ENCODE measurements around the gene FBXO44.

FBXO44 gene

DNA sequence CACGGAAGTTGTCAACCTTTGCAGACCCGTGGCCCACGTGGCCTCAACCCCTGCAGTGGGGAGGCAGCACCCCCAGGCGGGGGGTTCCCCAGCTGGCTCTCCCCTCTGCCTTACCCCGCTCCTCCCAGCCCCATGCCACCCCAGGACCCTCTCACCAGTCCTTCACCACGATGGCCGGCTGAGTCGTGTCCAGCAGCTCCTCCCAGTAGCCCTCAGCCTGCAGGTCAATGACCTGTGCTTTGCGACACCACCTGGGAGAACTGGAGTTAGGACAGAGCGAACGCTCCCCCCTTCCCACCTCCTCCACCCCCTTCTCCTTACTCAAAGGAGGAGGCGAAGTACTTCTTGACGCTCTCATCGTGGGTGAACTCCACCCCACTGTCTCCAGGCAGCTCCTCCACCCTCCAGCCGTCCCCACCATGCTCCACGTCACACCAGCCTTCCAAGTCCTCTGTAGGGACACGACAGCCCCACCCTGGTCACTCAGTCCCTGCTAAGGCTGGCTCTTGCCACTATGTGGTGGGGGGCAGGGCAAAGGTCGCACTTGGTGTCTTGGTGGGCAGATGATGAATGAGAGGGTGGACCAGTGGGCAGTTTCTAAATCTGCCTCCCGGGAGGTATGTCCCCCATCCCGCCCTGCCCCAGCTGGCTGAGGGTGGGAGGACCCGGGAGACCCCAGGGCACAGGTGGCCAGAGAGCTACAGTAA lies 4.9 kb upstream of the FBXO44 start:
- Histone ChIP-seq H3K9me3 (ENCODE audit: low read length) (no peaks in the 10 kb centered on the region), H3K9ac (ENCODE audit: low read length) (no peak overlapping the region), H3K27ac (ENCODE audit: low read depth, low read length) (no peak overlapping the region), H3K4me1 (ENCODE audit: insufficient read depth, low read length) (peaks cover 14% of the 10 kb centered on the region), H3K4me3 (ENCODE audit: low read depth in 1 of 2, low read length in 2 of 2) (no peak overlapping the region), H3K36me3 (ENCODE audit: insufficient read depth, low read length) (no peaks in the 10 kb centered on the region), H3K27me3 (ENCODE audit: control insufficient read depth in 1 of 2, insufficient read depth in 2 of 2, low read length in 2 of 2) (peaks cover 10 to 28% of the 10 kb centered on the region in 2 donors)

DNA sequence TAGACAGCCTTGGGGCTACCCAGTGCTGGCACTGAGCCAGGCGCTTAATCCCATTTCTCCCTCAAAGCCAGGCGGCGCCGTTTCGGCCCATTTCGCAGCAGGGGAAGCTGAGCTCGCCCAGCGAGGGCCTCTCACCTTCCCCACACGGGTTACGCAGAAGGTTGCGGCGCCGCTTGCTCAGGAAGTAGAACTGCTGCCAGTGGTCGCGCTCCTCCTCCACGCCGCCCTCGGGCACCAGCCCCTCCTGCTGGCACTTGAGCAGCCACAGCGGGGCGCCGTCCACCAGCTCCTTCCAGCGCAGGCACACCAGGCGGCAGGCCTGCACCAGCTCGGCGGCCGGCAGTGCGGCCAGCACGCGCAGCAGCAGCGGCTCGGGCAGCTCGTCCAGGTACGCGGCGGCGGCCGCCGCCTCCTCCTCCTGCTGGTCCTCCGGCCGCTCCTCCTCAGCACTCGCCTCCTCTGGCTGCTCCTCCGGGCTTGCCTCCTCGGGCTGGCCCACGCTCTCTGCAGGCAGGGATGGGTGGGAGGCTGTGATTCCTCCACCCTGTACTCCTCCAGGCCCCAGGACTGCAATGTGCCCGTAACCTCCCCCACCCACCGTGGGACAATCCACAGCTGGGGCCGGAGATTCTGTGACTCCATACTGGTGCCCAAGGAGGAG lies 4.2 kb upstream of the FBXO44 start:
- Histone ChIP-seq H3K9me3 (ENCODE audit: low read length) (no peaks in the 10 kb centered on the region), H3K9ac (ENCODE audit: low read length) (no peak overlapping the region), H3K27ac (ENCODE audit: low read depth, low read length) (no peak overlapping the region), H3K36me3 (ENCODE audit: insufficient read depth, low read length) (no peaks in the 10 kb centered on the region), H3K4me3 (ENCODE audit: low read depth in 1 of 2, low read length in 2 of 2) (peak overlapping the region in 1 of 2 donors; percentile 8), H3K27me3 (ENCODE audit: control insufficient read depth in 1 of 2, insufficient read depth in 2 of 2, low read length in 2 of 2) (peaks cover 10 to 28% of the 10 kb centered on the region in 2 donors), H3K4me1 (ENCODE audit: insufficient read depth, low read length) (peaks cover 18% of the 10 kb centered on the region)

DNA sequence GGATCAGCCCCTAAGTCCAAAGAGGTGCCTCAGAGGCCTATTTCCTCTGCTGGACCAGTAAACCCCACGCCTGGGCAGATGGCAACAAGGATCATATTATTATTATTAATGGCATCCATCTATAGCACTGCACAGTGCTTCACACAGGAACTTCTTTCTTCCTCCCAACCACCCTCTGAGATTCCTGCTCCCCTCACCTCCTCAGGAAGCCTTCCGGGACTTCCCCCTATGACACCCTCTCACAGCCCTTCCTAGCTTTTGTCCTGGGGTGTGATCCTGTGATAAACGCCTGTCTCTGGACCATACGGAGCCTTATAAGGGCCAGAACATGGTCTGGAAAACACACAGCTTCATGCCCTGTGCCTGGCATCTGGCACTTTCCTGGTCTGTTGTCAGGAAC lies 3.7 kb upstream of the FBXO44 start:
- Histone ChIP-seq H3K4me3 (ENCODE audit: low read depth in 1 of 2, low read length in 2 of 2) (peak overlapping the region in 1 of 2 donors; percentile 8), H3K36me3 (ENCODE audit: insufficient read depth, low read length) (no peaks in the 10 kb centered on the region), H3K27ac (ENCODE audit: low read depth, low read length) (no peak overlapping the region), H3K9me3 (ENCODE audit: low read length) (no peaks in the 10 kb centered on the region), H3K4me1 (ENCODE audit: insufficient read depth, low read length) (peaks cover 23% of the 10 kb centered on the region), H3K9ac (ENCODE audit: low read length) (no peak overlapping the region), H3K27me3 (ENCODE audit: control insufficient read depth in 1 of 2, insufficient read depth in 2 of 2, low read length in 2 of 2) (peaks cover 10 to 28% of the 10 kb centered on the region in 2 donors)

DNA sequence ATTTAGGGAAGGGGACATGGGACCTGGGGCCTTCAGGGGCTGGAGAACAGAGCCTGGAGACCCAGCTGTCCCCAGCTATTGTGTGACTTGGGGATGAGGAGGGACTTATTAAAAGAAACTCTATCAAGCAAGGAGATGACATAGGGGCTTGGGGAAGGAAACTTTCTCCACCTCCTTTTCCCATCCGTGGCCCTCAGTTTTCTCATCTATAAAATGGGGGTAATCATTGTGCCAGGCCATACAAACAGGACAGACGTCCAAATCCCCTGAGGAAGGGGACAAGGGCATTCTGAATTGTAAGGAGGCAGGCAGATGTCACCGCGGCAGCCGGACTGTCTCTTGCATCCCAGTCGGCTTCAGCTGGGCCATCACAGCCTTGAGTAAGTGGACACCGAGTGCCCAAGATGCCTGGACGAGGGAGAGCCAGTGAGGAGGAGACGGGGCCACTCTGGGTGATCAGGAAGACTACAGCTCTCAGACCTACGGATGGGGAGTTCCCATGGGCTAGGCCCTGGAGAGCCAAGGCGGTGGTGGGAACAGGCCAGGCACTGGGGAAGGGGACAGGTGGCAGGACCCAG lies 2.4 kb upstream of the FBXO44 start:
- no peak overlapping the region for H3K9ac ChIP-seq (ENCODE audit: low read length)
- H3K4me3 ChIP-seq (ENCODE audit: low read depth in 1 of 2, low read length in 2 of 2): no peak overlapping the region
- H3K9me3 ChIP-seq (ENCODE audit: low read length): no peaks in the 10 kb centered on the region
- peaks cover 23% of the 10 kb centered on the region for H3K4me1 ChIP-seq (ENCODE audit: insufficient read depth, low read length)
- H3K36me3 ChIP-seq (ENCODE audit: insufficient read depth, low read length): peaks cover 4% of the 10 kb centered on the region
- H3K27me3 ChIP-seq (ENCODE audit: control insufficient read depth in 1 of 2, insufficient read depth in 2 of 2, low read length in 2 of 2): peaks cover 10 to 24% of the 10 kb centered on the region in 2 donors
- H3K27ac ChIP-seq (ENCODE audit: low read depth, low read length): no peak overlapping the region

DNA sequence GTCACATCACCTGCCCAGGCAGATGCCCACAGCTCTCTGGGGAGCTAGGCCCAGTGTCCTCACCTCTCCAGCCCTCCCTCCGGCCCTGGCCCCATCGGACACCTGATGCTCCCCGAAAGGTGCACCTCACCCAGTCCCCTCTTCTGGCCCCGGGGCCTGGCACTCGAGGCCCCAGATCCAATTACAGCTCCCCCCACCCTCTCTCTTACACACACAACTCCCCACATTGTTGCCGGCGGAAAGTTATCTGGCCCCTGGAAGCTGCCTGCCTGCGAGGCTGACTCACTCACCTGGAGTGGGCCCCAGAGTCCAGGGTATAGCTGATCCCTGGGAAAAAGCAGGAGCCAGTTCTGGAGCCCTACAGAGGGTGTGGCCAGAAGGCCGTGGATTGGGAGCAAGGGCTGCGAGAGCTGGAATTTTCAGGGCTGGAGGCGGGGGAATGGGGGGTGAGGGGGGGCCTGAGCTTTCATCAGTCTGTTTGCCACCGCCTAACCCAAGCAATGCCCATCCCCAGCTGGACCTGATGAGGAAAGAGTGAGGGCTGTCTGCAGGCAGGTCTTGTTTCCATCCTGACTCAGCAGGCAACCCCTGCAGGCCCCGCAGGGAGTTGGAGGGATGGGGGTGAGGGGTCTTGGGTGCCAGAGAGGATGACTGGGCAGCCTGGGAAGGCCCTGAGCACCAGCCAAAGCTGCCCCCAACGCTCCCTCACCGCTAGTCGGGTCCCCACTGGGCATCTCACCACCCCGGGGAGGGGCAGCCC lies 1.4 kb upstream of the FBXO44 start:
- peaks cover 4% of the 10 kb centered on the region for H3K36me3 ChIP-seq (ENCODE audit: insufficient read depth, low read length)
- no peak overlapping the region for H3K4me3 ChIP-seq (ENCODE audit: low read depth in 1 of 2, low read length in 2 of 2)
- peaks cover 19% of the 10 kb centered on the region for H3K4me1 ChIP-seq (ENCODE audit: insufficient read depth, low read length)
- H3K27me3 ChIP-seq (ENCODE audit: control insufficient read depth in 1 of 2, insufficient read depth in 2 of 2, low read length in 2 of 2): peaks cover 10 to 23% of the 10 kb centered on the region in 2 donors
- no peak overlapping the region for H3K9ac ChIP-seq (ENCODE audit: low read length)
- no peak overlapping the region for H3K27ac ChIP-seq (ENCODE audit: low read depth, low read length)
- no peaks in the 10 kb centered on the region for H3K9me3 ChIP-seq (ENCODE audit: low read length)

DNA sequence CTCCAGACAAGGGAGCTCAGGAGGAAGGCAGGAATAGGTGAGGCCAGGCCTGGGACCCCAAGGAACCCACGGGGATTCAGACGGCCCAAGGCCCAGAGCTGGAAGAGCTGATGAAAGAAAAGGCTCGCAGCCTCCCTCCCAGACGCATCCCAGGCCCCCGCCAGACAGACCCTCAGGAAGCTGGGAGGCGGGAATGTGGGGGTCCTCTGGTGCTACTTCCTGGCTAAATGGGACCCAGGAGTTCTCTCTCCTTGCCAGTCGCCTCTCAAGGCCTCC lies 878 bp upstream of the FBXO44 start:
- Histone ChIP-seq H3K4me3 (ENCODE audit: low read depth in 1 of 2, low read length in 2 of 2) (no peak overlapping the region), H3K27ac (ENCODE audit: low read depth, low read length) (no peak overlapping the region), H3K9me3 (ENCODE audit: low read length) (no peaks in the 10 kb centered on the region), H3K36me3 (ENCODE audit: insufficient read depth, low read length) (peaks cover 4% of the 10 kb centered on the region), H3K9ac (ENCODE audit: low read length) (no peak overlapping the region), H3K27me3 (ENCODE audit: control insufficient read depth in 1 of 2, insufficient read depth in 2 of 2, low read length in 2 of 2) (peaks cover 10 to 18% of the 10 kb centered on the region in 2 donors), H3K4me1 (ENCODE audit: insufficient read depth, low read length) (peaks cover 16% of the 10 kb centered on the region)

DNA sequence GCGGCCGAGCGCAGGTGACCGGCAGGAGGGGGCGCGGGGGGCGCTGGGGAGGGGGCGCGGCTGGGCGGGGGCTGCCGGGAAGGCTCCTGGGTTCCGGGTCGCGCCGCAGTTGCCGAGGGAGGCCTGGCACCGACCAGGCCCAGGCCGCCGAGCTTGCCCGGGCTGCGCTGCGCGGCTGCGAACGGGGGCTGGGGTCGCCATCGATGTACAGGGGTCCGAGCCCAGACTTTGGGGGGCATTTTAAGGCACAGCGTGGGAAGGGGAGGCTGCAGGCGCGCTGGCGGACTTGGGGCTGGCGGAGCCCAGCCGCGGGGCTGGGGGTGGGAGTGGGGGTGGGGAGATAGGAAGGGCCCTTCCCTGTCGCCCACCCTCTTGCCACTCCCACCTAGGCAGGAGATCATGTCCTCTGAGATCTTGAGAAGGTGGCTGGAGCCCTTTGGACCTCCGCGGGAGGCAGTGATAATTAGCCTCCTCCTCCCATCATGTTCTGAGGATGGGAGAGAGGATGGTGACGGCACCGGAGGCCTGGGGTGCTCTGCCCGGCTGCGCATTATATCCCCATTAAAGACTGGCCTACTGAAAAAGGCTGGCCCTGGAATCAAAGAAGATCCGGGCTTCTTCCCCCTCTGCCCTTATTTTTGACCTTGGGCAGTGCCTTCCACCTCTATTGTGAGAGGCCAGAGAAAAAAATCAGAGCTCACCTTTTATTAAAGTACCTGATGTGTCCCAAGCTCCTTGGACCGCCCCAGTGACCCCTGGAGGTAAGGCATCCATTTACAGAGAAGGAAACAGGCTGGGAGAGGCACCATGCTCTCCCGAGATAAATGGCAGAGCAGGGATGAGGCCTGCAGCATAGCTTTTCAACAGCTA lies 497 bp downstream of the FBXO44 start:
- Histone ChIP-seq H3K9me3 (ENCODE audit: low read length) (no peaks in the 10 kb centered on the region), H3K4me1 (ENCODE audit: insufficient read depth, low read length) (peaks cover 11% of the 10 kb centered on the region), H3K27me3 (ENCODE audit: control insufficient read depth in 1 of 2, insufficient read depth in 2 of 2, low read length in 2 of 2) (peaks cover 1 to 8% of the 10 kb centered on the region in 2 donors), H3K4me3 (ENCODE audit: low read depth in 1 of 2, low read length in 2 of 2) (peak overlapping the region; percentile 47), H3K9ac (ENCODE audit: low read length) (peak overlapping the region; percentile 44), H3K27ac (ENCODE audit: low read depth, low read length) (no peak overlapping the region), H3K36me3 (ENCODE audit: insufficient read depth, low read length) (peaks cover 4% of the 10 kb centered on the region)

DNA sequence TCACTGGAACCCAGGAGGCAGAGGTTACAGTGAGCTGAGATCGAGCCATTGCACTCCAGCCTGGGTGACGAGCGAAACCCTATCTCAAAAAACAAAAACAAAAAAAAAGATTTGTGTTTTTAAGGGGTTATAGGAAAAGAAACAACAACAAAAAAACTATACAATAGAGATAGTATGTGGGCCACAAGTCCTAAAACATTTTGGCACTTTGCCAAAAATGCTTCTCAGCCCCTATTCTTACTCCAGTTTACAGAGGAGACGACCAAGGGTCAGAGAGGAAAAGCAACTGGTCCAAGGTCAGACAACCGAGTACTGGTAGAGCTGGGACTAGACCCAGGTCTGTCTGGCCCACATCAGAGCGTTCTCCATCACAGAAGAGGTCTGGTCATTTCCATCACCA lies 3.0 kb downstream of the FBXO44 start:
- H3K4me1 ChIP-seq (ENCODE audit: insufficient read depth, low read length): peaks cover 9% of the 10 kb centered on the region
- peaks cover 16% of the 10 kb centered on the region for H3K36me3 ChIP-seq (ENCODE audit: insufficient read depth, low read length)

DNA sequence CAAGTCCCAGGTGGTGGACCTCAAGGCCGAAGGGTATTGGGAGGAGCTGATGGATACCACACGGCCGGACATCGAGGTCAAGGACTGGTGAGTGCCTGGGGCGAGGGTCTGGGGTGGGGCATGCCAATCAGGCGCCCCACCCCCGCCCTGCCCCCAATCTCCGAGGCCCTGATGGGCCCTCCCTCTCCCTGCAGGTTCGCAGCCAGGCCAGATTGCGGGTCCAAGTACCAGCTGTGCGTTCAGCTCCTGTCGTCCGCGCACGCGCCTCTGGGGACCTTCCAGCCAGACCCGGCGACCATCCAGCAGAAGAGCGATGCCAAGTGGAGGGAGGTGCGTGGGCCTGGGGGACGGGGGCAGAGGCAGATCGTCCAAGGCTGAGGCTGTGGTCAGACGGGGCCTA lies 3.9 kb downstream of the FBXO44 start:
- Histone ChIP-seq H3K27ac (ENCODE audit: low read depth, low read length) (no peak overlapping the region), H3K36me3 (ENCODE audit: insufficient read depth, low read length) (peaks cover 16% of the 10 kb centered on the region)

More for the DNA sequence above, 3.0 kb downstream of the FBXO44 start:
- Histone ChIP-seq H3K9ac (ENCODE audit: low read length) (no peak overlapping the region), H3K27me3 (ENCODE audit: control insufficient read depth in 1 of 2, insufficient read depth in 2 of 2, low read length in 2 of 2) (no peaks in the 10 kb centered on the region), H3K27ac (ENCODE audit: low read depth, low read length) (no peak overlapping the region), H3K9me3 (ENCODE audit: low read length) (no peaks in the 10 kb centered on the region), H3K4me3 (ENCODE audit: low read depth in 1 of 2, low read length in 2 of 2) (no peak overlapping the region)

DNA sequence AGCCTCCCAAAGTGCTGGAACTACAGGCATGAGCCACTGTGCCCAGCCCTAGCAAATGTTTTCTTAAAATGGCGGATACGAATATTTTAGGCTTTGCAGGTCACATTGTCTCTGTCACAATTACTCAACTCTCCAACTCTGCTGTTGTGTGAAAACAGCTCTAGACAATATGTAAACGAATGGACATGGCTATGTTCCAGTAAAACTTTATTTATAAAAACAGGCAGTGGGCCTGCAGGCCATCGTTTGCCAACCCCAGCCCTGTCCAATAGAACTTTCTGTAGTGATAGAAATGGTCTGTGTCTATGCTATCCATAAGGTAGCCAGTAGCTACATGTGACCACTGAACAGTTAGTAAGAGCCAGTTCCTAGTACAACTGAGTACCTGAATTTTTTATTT lies 5.1 kb downstream of the FBXO44 start:
- no peak overlapping the region for H3K4me3 ChIP-seq (ENCODE audit: low read depth in 1 of 2, low read length in 2 of 2)
- peaks cover 16% of the 10 kb centered on the region for H3K36me3 ChIP-seq (ENCODE audit: insufficient read depth, low read length)
- peaks cover 9% of the 10 kb centered on the region for H3K4me1 ChIP-seq (ENCODE audit: insufficient read depth, low read length)
- no peaks in the 10 kb centered on the region for H3K9me3 ChIP-seq (ENCODE audit: low read length)
- no peak overlapping the region for H3K27ac ChIP-seq (ENCODE audit: low read depth, low read length)
- H3K27me3 ChIP-seq (ENCODE audit: control insufficient read depth in 1 of 2, insufficient read depth in 2 of 2, low read length in 2 of 2): no peaks in the 10 kb centered on the region
- no peak overlapping the region for H3K9ac ChIP-seq (ENCODE audit: low read length)

More for the DNA sequence above, 3.9 kb downstream of the FBXO44 start:
- no peaks in the 10 kb centered on the region for H3K9me3 ChIP-seq (ENCODE audit: low read length)
- no peak overlapping the region for H3K9ac ChIP-seq (ENCODE audit: low read length)
- H3K27me3 ChIP-seq (ENCODE audit: control insufficient read depth in 1 of 2, insufficient read depth in 2 of 2, low read length in 2 of 2): no peaks in the 10 kb centered on the region
- H3K4me1 ChIP-seq (ENCODE audit: insufficient read depth, low read length): peaks cover 9% of the 10 kb centered on the region
- no peak overlapping the region for H3K4me3 ChIP-seq (ENCODE audit: low read depth in 1 of 2, low read length in 2 of 2)

DNA sequence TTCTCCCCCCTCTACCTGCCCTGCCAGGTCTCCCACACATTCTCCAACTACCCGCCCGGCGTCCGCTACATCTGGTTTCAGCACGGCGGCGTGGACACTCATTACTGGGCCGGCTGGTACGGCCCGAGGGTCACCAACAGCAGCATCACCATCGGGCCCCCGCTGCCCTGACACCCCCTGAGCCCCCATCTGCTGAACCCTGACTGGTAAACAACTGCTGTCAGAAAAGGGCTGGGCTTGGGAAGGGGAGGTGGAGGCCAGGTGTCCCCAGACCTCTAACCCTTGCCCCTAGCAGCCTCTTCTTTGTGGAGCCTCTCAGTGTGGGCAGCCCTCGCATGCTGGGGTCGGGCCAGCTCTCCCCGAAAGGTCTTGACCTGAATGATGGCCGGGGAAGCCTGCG lies 6.4 kb downstream of the FBXO44 start:
- no peak overlapping the region for H3K9ac ChIP-seq (ENCODE audit: low read length)
- no peaks in the 10 kb centered on the region for H3K27me3 ChIP-seq (ENCODE audit: control insufficient read depth in 1 of 2, insufficient read depth in 2 of 2, low read length in 2 of 2)
- H3K4me3 ChIP-seq (ENCODE audit: low read depth in 1 of 2, low read length in 2 of 2): no peak overlapping the region
- H3K9me3 ChIP-seq (ENCODE audit: low read length): no peaks in the 10 kb centered on the region
- no peak overlapping the region for H3K27ac ChIP-seq (ENCODE audit: low read depth, low read length)
- peaks cover 16% of the 10 kb centered on the region for H3K36me3 ChIP-seq (ENCODE audit: insufficient read depth, low read length)
- H3K4me1 ChIP-seq (ENCODE audit: insufficient read depth, low read length): no peaks in the 10 kb centered on the region
